ENCODE measurements around the gene RBM23.
"Not testable (repeated sequence)": the region's sequence is repeated elsewhere in the genome, so short reads cannot be mapped to it uniquely, and the experiment has no call there.

The RBM23 gene

DNA sequence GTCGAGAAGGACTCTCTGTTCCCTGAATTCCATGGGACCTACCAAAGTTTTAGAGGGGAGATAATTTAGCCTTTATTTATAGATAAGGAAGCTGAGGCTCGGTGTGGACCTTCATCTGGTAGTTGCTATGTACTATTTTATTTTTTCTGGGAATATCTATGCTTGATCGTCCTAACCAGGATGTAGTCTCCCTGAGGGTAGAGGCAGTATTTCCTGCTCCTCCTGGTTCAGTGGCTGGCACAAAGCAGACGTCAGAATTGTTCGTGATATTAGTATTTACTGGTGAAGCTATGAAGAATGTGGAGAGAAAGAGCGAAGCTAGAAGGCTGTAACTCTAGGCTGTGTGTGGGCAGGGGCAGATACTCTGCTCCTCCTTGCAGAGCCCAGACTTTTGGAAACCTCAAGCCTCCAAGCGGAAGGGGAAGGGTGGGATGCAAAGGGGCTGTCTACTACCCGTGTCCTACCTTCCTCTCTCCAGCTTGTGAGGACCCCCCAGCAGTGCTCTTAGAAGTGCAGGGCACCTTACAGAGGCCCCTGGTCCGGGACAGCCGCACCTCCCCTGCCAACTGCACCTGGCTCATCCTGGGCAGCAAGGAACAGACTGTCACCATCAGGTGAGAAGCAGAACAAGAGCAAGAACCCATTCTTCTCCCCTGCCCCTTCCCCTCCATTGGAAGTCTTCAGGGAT lies 46.0 kb downstream of the RBM23 start:
- peaks cover 19% of the 10 kb centered on the region for H3K4me1 ChIP-seq (ENCODE audit: control insufficient read depth, insufficient read depth, low read length)
- DNase-seq (ENCODE audit: low read depth): peak; percentile 44
- peaks cover 42% of the 10 kb centered on the region for H3K36me3 ChIP-seq (ENCODE audit: control insufficient read depth, insufficient read depth, low read length, severe bottlenecking)
- peak overlapping the region; percentile 93 for H3K9ac ChIP-seq (ENCODE audit: low read length)
- no peaks in the 10 kb centered on the region for H3K27me3 ChIP-seq (replicated peaks; ENCODE audit: control insufficient read depth, insufficient read depth, low read length)
- H3K4me3 ChIP-seq (ENCODE audit: low read length): peak overlapping the region; percentile 81
- no peaks in the 10 kb centered on the region for H3K9me3 ChIP-seq (ENCODE audit: control insufficient read depth, low read length)

DNA sequence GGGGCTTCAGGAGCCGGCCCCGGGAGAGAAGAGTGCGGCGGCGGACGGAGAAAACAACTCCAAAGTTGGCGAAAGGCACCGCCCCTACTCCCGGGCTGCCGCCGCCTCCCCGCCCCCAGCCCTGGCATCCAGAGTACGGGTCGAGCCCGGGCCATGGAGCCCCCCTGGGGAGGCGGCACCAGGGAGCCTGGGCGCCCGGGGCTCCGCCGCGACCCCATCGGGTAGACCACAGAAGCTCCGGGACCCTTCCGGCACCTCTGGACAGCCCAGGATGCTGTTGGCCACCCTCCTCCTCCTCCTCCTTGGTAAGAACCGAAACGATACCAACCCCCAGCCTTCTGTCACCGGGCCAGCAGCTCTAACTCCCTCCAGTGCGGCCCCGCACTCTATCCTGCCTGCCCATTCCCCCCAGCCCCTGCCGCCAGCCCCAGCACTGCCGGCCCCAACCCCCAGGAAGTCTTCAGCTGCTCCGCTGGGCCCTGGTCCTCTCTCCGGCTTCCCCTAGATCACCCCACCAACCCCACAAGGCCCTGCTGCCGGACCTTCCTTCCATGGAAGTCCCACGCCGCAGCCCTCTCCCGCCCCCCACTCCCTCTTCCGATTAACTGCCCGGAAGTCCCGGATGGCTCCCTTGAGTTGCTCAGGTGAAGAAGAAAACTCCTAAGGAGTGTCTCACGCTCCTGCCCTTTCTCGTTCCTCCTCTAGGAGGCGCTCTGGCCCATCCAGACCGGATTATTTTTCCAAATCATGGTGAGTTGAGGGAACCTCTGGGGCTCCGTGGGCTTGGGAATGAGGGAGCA lies 46.7 kb downstream of the RBM23 start:
- H3K4me1 ChIP-seq (ENCODE audit: control insufficient read depth, insufficient read depth, low read length): peaks cover 19% of the 10 kb centered on the region
- H3K4me3 ChIP-seq (ENCODE audit: low read length): peak overlapping the region; percentile 81
- H3K9ac ChIP-seq (ENCODE audit: low read length): peak overlapping the region; percentile 93
- H3K36me3 ChIP-seq (ENCODE audit: control insufficient read depth, insufficient read depth, low read length, severe bottlenecking): peaks cover 35% of the 10 kb centered on the region
- H3K27me3 ChIP-seq (replicated peaks; ENCODE audit: control insufficient read depth, insufficient read depth, low read length): no peaks in the 10 kb centered on the region
- H3K9me3 ChIP-seq (ENCODE audit: control insufficient read depth, low read length): no peaks in the 10 kb centered on the region
- DNase-seq (ENCODE audit: low read depth): peak; percentile 96

DNA sequence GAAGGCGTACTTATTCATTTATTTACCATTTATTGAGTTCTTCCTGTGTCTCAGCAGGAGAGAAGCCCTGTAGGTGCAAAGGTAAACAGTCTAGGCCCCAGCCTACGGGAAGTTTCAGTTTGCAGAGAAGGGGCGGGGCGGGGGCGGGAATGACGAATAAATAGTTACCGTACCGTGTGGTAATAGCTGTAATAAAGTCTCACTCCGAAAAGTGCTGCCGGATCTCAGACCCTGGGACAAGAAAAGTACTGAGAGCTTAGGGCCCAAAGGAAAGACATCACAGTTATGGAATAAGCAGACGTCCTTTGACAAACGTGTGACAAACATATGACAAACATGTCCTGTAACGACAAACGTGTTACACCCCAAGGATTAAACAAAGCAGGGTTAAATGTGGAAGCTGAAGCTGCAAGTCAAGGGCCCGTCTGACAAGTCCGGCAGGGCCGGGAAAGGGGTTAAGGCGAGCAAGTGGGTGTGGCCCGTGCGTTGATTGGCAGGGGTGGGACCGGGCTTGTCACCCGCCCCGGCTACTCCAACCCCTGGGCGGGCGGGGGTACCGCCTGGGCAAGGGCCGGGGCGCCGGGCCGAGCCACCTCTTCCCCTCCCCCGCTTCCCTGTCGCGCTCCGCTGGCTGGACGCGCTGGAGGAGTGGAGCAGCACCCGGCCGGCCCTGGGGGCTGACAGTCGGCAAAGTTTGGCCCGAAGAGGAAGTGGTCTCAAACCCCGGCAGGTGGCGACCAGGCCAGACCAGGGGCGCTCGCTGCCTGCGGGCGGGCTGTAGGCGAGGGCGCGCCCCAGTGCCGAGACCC lies 47.5 kb downstream of the RBM23 start, which contains the start of gene LRP10:
LRP10 (plus strand) TSS at position 517 of the 809 bp plus-strand sequence. CDS start 564 bp downstream, outside the sequence.
- Histone ChIP-seq H3K9me3 (ENCODE audit: control insufficient read depth, low read length) (no peaks in the 10 kb centered on the region), H3K36me3 (ENCODE audit: control insufficient read depth, insufficient read depth, low read length, severe bottlenecking) (peaks cover 27% of the 10 kb centered on the region), H3K4me1 (ENCODE audit: control insufficient read depth, insufficient read depth, low read length) (peaks cover 19% of the 10 kb centered on the region), H3K4me3 (ENCODE audit: low read length) (peak within 1 kb of the TSS; percentile 81), H3K9ac (ENCODE audit: low read length) (peak within 1 kb of the TSS; percentile 93), H3K27me3 (replicated peaks; ENCODE audit: control insufficient read depth, insufficient read depth, low read length) (no peaks in the 10 kb centered on the region)
- DNase-seq (ENCODE audit: low read depth): peak; percentile 95

DNA sequence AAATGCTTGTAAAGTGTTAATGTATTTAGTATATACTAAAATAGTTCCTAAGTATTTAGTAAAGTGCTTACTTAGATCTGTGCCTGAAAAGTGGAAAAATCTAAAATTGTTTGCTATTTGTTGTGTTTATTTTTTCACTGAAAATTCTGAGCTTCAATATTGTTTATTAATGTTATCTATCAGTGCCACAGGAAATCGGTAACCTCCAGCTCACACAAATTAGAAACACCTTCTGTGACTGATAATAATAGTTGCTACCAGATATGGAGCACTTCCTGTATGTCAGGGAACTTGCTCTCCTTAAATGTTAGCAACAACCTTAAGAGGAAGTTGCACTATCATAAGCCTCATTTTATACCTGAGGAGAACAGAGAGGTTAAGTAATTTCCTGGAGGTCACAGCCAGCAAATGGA lies 48.1 kb downstream of the RBM23 start:
- H3K4me3 ChIP-seq (ENCODE audit: low read length): peak overlapping the region; percentile 81
- no peak for DNase-seq (ENCODE audit: low read depth)

DNA sequence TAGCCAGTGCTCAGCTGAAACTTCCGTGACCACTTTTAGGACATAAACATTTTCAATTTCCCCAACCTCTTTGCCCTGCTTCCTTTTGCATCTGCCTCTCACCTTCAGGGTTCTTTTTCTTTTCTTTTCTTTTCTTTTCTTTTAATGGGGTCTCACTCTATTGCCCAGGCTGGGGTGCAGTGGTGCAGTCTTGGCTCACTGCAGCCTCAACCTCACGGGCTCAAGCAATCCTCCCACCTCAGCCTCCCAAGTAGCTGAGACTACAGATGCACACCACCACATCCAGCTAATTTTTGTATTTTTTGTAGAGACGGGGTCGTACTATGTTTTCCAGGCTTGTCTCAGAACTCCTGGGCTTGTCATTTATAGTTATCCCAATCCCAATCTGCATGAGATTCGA lies 52.1 kb downstream of the RBM23 start:
- DNase-seq (ENCODE audit: low read depth): no peak
- Histone ChIP-seq H3K27me3 (replicated peaks; ENCODE audit: control insufficient read depth, insufficient read depth, low read length) (no peaks in the 10 kb centered on the region), H3K4me1 (ENCODE audit: control insufficient read depth, insufficient read depth, low read length) (peaks cover 8% of the 10 kb centered on the region), H3K9me3 (ENCODE audit: control insufficient read depth, low read length) (peaks cover under 1% of the 10 kb centered on the region), H3K36me3 (ENCODE audit: control insufficient read depth, insufficient read depth, low read length, severe bottlenecking) (no peaks in the 10 kb centered on the region), H3K9ac (ENCODE audit: low read length) (no peak overlapping the region), H3K4me3 (ENCODE audit: low read length) (no peak overlapping the region)

More for the DNA sequence above, 48.1 kb downstream of the RBM23 start:
- Histone ChIP-seq H3K36me3 (ENCODE audit: control insufficient read depth, insufficient read depth, low read length, severe bottlenecking) (peaks cover 20% of the 10 kb centered on the region), H3K4me1 (ENCODE audit: control insufficient read depth, insufficient read depth, low read length) (peaks cover 19% of the 10 kb centered on the region), H3K27me3 (replicated peaks; ENCODE audit: control insufficient read depth, insufficient read depth, low read length) (no peaks in the 10 kb centered on the region), H3K9ac (ENCODE audit: low read length) (peak overlapping the region; percentile 93), H3K9me3 (ENCODE audit: control insufficient read depth, low read length) (no peaks in the 10 kb centered on the region)

DNA sequence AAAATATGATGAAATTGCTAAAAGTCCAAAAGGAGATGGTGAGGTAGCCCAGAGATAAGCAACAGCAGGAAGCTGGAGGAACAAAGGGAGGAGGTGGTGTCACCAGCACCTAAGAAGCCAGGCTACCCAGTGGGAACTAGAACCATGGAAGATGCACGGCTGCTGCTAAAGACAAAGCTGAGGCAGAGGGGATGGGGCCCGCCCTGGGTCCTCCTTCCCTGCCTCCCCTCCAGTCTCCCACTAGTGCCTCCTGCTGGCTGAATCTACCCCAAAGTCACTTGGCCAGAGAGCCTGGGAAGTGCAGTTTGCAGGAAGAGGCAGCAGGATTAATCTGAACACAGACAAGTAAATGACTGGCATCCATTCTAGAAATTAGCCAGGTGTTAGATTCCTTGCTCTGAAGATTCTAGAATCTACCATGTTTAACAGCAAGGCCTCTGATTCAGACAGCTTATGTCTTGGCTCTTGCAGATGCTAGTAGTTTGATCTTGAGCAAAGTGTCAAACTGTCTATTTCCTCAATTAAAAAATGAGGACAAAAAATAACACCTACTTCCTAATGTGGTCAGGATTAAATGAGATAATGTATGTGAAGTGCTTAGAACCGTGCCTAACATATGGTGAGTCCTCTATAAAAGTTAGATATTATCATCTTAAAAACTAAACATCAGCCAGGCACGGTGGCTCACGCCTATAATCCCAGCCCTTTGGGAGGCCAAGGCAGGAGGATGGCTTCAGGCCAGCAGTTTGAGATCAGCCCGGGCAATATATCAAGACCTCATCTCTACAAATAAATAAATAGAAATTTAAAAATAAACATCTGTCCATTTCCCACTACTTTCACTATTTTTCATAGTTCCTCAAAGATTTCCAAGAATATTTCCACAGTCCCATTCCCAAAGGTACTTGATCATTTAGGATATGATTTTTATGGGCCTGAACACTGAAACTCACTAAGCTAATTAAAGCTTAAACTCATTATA lies 53.2 kb downstream of the RBM23 start:
- no peak for DNase-seq (ENCODE audit: low read depth)
- no peak overlapping the region for H3K9ac ChIP-seq (ENCODE audit: low read length)
- H3K4me1 ChIP-seq (ENCODE audit: control insufficient read depth, insufficient read depth, low read length): peaks cover 4% of the 10 kb centered on the region
- no peaks in the 10 kb centered on the region for H3K36me3 ChIP-seq (ENCODE audit: control insufficient read depth, insufficient read depth, low read length, severe bottlenecking)
- H3K4me3 ChIP-seq (ENCODE audit: low read length): no peak overlapping the region
- H3K9me3 ChIP-seq (ENCODE audit: control insufficient read depth, low read length): peaks cover 5% of the 10 kb centered on the region
- H3K27me3 ChIP-seq (replicated peaks; ENCODE audit: control insufficient read depth, insufficient read depth, low read length): no peaks in the 10 kb centered on the region

DNA sequence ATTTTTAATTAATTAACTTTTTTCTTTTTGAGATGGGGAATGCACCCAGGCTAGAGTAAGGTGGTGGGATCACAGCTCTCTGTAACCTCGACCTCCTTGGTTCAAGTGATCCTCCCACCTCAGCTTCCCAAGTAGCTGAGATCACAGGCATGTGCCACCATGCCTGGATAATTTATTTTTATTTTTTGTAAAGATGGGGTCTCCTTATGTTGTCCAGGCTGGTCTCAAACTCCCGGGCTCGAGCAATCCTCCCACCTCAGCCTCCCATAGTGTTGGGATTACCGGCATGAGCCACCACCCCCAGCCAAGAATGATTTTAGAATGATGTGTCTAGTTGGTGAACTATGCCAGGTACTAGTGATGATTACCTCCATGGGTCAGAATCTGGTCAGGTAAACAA lies 54.0 kb downstream of the RBM23 start:
- H3K27me3 ChIP-seq (replicated peaks; ENCODE audit: control insufficient read depth, insufficient read depth, low read length): no peaks in the 10 kb centered on the region
- H3K4me1 ChIP-seq (ENCODE audit: control insufficient read depth, insufficient read depth, low read length): no peaks in the 10 kb centered on the region
- DNase-seq (ENCODE audit: low read depth): no peak
- peaks cover 5% of the 10 kb centered on the region for H3K9me3 ChIP-seq (ENCODE audit: control insufficient read depth, low read length)
- H3K9ac ChIP-seq (ENCODE audit: low read length): no peak overlapping the region
- no peak overlapping the region for H3K4me3 ChIP-seq (ENCODE audit: low read length)
- no peaks in the 10 kb centered on the region for H3K36me3 ChIP-seq (ENCODE audit: control insufficient read depth, insufficient read depth, low read length, severe bottlenecking)

DNA sequence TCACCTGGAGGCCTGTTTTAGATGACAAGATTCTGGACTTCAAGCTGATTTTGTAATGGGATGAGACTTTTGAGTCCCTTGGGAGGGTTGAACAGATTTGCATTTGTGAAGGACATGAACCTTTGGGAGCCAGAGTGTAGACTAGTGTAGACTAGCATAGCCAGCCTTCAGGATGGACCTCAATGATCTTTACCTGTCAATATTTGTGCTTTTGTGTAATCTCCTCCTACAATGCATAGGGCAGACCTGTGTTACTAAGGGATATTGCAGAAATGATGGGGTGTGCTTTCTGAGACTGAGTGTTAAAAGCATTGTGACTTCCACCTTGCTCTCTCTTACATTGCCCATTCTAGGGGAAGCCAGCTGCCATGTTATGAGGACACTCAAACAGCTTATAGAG lies 57.3 kb downstream of the RBM23 start:
- Histone ChIP-seq H3K4me3 (ENCODE audit: low read length) (no peak overlapping the region), H3K9ac (ENCODE audit: low read length) (no peak overlapping the region), H3K4me1 (ENCODE audit: control insufficient read depth, insufficient read depth, low read length) (no peaks in the 10 kb centered on the region), H3K36me3 (ENCODE audit: control insufficient read depth, insufficient read depth, low read length, severe bottlenecking) (no peaks in the 10 kb centered on the region), H3K9me3 (ENCODE audit: control insufficient read depth, low read length) (peaks cover 5% of the 10 kb centered on the region), H3K27me3 (replicated peaks; ENCODE audit: control insufficient read depth, insufficient read depth, low read length) (no peaks in the 10 kb centered on the region)
- DNase-seq (ENCODE audit: low read depth): no peak

DNA sequence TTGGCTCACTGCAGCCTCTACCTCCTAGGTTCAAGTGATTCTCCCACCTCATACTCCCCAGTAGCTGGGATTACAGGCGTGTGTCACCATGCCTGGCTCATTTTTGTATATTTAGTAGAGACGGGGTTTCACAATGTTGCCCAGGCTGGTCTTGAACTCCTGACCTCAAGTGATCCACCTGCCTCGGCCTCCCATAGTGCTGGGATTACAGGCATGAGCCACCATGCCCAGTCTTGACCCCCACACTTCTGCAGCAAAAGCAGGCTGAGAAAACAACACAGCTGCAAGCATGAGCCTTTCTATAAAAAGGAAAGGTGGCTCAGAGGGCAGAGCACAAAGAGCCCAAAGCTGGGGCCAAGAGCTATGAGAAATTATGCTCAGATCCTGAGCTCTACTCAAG lies 58.6 kb downstream of the RBM23 start:
- H3K9ac ChIP-seq (ENCODE audit: low read length); DNase-seq (ENCODE audit: low read depth); H3K9me3 ChIP-seq (ENCODE audit: control insufficient read depth, low read length); H3K36me3 ChIP-seq (ENCODE audit: control insufficient read depth, insufficient read depth, low read length, severe bottlenecking); H3K27me3 ChIP-seq (replicated peaks; ENCODE audit: control insufficient read depth, insufficient read depth, low read length); H3K4me1 ChIP-seq (ENCODE audit: control insufficient read depth, insufficient read depth, low read length); H3K4me3 ChIP-seq (ENCODE audit: low read length): not testable (repeated sequence)

DNA sequence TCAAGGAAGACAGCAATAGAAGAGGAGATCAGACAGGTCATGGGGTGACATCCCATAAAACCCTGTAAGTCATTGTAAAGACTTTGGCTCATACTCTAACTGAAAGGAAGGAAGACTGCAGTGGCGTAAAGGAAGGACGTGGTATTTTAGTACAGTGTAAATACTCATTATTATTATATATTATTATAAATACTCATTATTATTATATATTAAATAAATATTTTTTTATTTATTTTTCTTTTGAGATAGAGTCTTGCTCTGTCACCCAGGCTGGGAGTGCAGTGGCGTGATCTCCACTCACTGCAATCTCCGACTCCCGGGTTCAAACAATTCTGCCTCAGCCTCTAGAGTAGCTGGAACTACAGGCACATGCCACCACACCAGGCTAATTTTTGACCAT lies 62.5 kb downstream of the RBM23 start:
- Histone ChIP-seq H3K9me3 (ENCODE audit: control insufficient read depth, low read length) (peaks cover under 1% of the 10 kb centered on the region), H3K9ac (ENCODE audit: low read length) (no peak overlapping the region), H3K4me1 (ENCODE audit: control insufficient read depth, insufficient read depth, low read length) (peaks cover 20% of the 10 kb centered on the region), H3K4me3 (ENCODE audit: low read length) (no peak overlapping the region), H3K36me3 (ENCODE audit: control insufficient read depth, insufficient read depth, low read length, severe bottlenecking) (no peaks in the 10 kb centered on the region), H3K27me3 (replicated peaks; ENCODE audit: control insufficient read depth, insufficient read depth, low read length) (no peaks in the 10 kb centered on the region)
- DNase-seq (ENCODE audit: low read depth): no peak

All from adipocyte (in vitro differentiated cells).